Measurements from ENCODE around the gene YJEFN3.

Gene YJEFN3

GRCh38 chr19:19544257-19544953 is 15.7 kb downstream of the YJEFN3 start:
- TF ChIP-seq, protein P1, sequence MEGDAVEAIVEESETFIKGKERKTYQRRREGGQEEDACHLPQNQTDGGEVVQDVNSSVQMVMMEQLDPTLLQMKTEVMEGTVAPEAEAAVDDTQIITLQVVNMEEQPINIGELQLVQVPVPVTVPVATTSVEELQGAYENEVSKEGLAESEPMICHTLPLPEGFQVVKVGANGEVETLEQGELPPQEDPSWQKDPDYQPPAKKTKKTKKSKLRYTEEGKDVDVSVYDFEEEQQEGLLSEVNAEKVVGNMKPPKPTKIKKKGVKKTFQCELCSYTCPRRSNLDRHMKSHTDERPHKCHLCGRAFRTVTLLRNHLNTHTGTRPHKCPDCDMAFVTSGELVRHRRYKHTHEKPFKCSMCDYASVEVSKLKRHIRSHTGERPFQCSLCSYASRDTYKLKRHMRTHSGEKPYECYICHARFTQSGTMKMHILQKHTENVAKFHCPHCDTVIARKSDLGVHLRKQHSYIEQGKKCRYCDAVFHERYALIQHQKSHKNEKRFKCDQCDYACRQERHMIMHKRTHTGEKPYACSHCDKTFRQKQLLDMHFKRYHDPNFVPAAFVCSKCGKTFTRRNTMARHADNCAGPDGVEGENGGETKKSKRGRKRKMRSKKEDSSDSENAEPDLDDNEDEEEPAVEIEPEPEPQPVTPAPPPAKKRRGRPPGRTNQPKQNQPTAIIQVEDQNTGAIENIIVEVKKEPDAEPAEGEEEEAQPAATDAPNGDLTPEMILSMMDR (IDR thresholded peaks at IDR 0.05; ENCODE audit: low read depth, low read length, missing control alignments): no peak
- no peak for DNase-seq (ENCODE audit: extremely low read depth, low read depth)
- H3K4me3 ChIP-seq (replicated peaks; ENCODE audit: low read depth, low read length): no peak overlapping the region

DNA sequence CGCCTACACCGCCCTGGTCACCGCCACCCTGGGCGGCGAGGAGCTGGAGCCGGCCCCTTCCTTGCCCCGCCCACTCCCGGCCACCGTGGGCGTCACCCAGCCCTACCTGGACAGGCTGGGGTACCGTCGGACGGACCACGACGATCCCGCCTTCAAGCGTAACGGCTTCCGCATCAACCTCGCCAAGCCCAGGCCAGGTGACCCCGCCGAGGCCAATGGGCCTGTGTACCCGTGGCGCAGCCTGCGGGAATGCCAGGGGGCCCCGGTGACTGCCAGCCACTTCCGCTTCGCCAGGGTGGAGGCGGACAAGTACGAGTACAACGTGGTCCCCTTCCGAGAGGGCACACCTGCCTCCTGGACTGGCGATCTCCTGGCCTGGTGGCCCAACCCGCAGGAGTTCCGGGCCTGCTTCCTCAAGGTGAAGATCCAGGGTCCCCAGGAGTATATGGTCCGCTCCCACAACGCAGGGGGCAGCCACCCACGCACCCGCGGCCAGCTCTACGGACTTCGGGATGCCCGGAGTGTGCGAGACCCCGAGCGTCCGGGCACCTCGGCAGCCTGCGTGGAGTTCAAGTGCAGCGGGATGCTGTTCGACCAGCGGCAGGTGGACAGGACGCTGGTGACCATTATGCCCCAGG is 16.4 kb downstream of the YJEFN3 start:
- no peak for DNase-seq (ENCODE audit: extremely low read depth, low read depth)
- TF ChIP-seq, protein P1 (IDR thresholded peaks at IDR 0.05; ENCODE audit: low read depth, low read length, missing control alignments): no peak
- no peak overlapping the region for H3K4me3 ChIP-seq (replicated peaks; ENCODE audit: low read depth, low read length)

- no peak for DNase-seq (ENCODE audit: extremely low read depth, low read depth)
- TF ChIP-seq, protein P1 (IDR thresholded peaks at IDR 0.05; ENCODE audit: low read depth, low read length, missing control alignments): no peak
- H3K4me3 ChIP-seq (replicated peaks; ENCODE audit: low read depth, low read length): no peak overlapping the region
Observed at GRCh38 chr19:19545707-19546106, 17.0 kb downstream of the YJEFN3 start.

DNA sequence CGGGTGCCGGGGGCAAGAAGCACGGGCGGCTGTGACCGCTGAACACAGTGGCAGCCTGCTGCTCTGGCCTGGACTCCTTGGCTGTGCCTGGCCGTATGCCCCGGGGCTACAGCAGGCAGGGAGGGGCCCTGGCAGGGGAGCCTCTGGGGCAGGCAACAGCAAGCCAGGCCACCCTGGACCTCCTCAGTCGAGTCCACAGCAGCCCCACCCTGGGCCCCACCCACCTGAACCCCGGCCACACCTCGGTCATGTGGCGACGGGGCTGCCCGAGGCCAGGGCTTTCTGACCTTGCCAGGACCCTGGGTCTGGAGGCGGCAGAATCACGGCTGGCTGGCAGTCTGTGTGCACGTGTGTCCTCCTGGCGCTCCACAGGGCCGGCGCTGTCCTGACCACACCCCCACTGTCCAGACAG is 18.0 kb downstream of the YJEFN3 start:
- DNase-seq (ENCODE audit: extremely low read depth, low read depth): no peak

GRCh38 chr19:19547674-19548336 is 19.1 kb downstream of the YJEFN3 start:
- no peak overlapping the region for H3K4me3 ChIP-seq (replicated peaks; ENCODE audit: low read depth, low read length)
- DNase-seq (ENCODE audit: extremely low read depth, low read depth): no peak
- TF ChIP-seq, protein P1 (IDR thresholded peaks at IDR 0.05; ENCODE audit: low read depth, low read length, missing control alignments): no peak

More for the DNA sequence above, 18.0 kb downstream of the YJEFN3 start:
- no peak overlapping the region for H3K4me3 ChIP-seq (replicated peaks; ENCODE audit: low read depth, low read length)
- TF ChIP-seq, protein P1 (IDR thresholded peaks at IDR 0.05; ENCODE audit: low read depth, low read length, missing control alignments): no peak

DNA sequence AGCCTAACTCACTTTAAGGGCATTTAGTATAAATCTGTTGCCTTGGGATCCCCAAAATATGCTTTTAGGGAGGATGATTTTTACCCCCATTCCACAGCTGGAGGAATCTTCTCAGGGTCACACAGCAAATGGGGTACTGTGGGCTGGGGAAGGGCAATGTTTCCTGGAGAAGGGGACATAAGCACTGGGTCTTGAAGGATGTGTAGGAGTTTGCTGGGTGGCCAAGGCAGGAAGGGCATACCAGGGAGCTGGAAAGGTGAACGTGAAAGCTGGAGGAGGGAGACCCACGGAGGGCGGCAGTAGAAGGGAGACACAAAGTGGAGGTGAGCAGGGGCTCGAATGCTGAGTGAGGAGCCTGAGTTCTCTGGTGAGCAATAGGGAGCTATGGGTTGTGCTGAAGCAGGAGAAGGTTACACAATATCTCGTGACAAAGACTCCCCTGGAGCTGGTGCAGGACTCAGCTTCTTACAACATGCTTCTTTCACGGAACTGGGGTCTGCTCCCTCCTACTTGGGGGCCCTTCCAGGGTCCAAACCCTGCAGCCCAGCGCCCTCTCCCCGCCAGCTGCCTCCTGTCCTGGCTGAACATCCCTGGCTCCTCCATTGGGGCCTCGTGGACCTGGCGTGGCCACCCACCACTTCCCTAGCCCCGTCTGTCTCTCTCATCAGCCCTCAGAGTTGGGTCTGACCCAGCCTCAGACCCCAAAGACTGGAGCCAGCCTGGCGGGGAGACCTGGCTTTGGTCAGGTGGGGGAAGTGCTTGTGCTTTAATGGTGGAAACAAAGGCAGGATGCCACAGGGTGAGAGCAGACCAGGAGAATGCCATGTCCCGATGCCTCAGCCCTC is 20.4 kb downstream of the YJEFN3 start:
- DNase-seq (ENCODE audit: extremely low read depth, low read depth): no peak
- no peak overlapping the region for H3K4me3 ChIP-seq (replicated peaks; ENCODE audit: low read depth, low read length)
- TF ChIP-seq, protein P1 (IDR thresholded peaks at IDR 0.05; ENCODE audit: low read depth, low read length, missing control alignments): no peak

Data from HFF-Myc (cell line).